Islet precursor cell (in vitro differentiated cells): ENCODE measurements around the gene NCMAP.
"Not testable (repeated sequence)": the region's sequence is repeated elsewhere in the genome, so short reads cannot be mapped to it uniquely, and the experiment has no call there.

Experiments
- DNase-seq: peaks from one replicate; pipeline ENCODE4 v3.0.0-alpha.2; 2018

Gene NCMAP

DNA sequence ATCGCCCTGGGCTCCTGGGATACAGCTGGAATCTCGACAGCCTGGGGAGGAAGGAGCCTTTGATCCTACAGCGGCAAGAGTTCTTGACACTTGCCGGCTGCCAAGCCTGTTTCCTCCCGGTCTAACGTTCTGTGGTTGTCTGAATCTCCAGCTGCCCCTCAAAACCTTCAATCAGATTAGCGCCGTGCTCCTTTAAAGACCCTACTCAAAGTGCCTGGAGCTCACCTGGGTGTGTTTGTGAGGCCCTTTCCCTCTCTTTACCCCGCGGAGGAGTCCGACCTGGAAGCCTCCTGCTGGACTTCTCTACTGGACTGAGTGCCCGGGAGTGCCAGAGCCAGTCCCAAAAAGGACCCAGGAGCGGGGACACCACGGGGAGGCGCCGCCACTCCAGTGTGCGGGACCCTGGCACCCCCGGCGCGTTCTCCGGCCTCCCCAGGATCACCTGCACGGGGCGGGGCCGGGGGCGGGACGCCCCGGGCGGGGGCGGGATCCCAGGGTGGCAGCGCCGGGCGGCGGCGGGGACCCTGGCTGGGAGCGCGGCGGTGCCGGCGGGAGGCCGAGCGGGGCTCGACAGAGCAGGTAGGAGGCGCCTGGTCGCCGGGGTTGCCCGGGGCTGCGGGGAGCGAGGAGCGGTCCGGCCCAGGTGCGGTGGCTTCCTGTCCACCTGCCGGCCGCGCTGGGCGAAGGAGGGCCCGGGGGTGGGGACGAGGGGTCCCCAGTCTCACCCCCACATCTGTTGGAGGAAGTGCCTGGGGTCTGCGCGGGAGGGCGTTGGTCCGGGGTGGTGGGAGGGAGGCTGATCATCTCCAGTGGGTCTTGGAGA, at the start of gene NCMAP:
NCMAP (plus strand) TSS at position 497 of the 823 bp plus-strand sequence. CDS start 39,344 bp downstream, outside the sequence.
- DNase-seq: peak; percentile 69

DNA sequence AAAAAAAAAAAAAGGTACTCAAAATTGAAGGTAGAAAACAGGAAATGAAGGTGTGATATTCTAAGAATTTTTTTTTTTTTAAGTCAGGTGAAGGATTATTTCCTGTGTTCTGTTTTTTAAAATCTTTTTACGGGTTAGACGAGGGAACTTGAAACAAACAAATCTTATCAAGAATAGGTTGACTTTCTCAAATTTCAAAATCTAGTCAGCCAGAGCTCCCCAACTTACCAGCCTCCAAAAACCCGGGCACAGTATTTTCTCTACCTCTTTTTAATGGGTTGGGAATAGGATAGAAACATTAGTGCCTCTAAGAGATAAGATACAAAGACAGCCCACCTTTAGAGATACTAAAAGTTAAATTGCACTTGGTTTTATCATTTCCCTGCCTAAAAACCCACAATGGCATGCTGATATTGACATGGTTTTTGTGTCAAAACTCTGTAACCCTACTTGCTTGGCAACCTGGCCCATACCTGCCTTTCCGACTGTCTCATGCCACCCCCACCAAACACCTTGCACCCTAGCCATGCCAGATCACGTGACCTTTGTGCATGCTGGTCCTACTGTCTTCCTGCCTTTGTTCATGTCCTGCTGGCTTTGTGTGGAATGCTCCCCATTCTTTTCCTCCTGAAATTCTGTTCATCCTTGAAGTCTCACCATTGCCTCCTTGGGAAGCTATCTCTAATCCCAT, 49.1 kb upstream of the NCMAP start:
- DNase-seq: no peak

DNA sequence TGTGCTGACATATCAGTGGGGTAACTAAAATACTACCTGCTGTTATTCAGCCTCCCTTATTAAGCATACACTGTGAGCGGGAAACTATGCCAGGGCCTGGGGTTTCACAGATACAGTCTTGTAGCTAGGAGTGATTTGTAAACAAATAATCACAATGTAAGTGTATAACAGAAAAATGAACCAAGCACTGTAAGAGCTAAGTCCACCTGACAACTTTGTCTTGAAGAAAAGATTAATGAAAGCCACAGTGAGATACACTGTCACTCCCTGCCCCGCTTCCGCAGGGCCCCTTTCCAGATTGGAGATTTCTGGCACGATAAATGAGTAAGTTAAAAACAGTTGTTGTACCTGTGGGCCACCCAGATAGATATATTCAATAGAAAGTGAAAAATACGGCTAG, 48.5 kb upstream of the NCMAP start:
- DNase-seq: no peak

DNA sequence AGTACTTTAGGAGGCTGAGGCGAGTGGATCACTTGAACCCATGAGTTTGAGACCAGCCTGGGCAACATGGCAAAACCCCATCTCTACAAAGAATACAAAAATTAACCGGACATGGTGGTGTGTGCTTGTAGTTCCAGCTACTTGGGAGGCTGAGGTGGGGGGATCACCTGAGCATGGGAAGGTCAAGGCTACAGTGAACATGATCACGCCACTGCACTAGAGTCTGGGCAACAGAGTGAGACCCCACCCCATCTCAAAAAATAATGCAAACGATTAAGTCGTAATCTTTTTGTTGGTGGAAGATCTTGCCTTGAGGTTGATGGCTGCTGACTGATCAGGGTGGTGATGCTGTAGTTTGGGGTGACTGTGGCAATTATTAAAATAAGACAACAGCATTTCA, 47.0 kb upstream of the NCMAP start:
- DNase-seq: no peak

- no peak for DNase-seq
Measured at GRCh38 chr1:24513706-24514105, 42.2 kb upstream of the NCMAP start.

DNA sequence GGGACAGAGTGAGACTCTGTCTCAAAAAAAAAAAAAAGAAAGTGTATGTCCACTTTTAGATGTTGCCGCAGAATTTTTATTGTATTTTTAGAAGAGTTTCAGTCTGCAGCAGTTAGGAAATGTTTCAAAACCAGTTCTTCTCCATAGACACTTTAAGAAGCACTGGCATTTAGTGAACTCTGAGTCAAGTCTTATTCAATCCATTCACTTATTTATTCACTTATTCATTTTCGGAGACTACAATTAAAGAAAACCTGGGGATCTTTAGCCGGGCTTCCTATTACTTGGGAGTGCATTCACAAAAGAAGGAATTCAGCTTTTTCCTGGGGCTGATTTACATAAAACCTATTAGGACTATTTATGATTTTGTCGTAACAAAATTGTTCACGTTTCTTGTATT, 40.9 kb upstream of the NCMAP start:
- no peak for DNase-seq

DNA sequence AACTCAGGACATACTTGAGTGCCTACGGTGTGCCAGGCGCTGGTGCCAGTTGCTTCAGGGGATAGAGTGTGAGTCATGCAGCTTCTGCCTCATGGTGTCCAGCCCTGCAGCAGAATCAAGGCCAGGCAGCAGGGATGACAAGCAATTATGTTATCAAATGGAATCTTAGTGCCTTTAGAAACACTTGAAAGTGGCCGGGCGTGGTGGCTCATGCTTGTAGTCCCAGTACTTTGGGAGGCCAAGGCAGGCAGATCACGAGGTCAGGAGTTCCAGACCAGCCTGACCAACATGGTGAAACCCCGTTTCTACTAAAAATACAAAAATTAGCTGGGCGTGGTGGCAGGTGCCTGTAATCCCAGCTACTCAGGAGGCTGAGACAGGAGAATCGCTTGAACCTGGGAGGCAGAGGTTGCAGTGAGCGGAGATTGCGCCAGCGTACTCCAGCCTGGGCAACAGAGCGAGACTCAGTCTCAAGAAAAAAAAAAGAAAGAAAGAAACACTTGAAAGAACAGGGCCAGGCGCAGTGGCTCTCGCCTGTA, 40.1 kb upstream of the NCMAP start:
- DNase-seq: peak; percentile 86

- DNase-seq: no peak
Measured at GRCh38 chr1:24516506-24516905, 39.4 kb upstream of the NCMAP start.

DNA sequence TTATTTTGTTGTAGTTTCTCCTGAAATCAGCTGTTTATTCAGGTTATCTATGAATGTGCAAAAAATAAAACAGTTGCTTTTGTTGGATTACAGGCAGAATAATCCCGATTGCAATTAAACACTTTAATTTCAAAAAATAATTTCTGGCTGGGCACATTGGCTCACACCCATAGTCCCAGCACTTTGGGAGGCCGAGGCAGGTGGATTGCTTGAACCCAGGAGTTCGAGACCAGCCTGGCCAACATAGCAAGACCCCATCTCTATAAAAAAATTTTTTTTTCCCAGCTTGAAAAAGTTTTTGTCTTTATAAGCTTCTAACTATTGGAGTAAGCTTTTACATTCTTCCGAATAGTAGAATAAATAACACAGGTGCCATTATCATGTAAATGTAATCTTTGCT, 38.0 kb upstream of the NCMAP start:
- no peak for DNase-seq

GRCh38 chr1:24520282-24520681, 35.6 kb upstream of the NCMAP start:
- not testable (repeated sequence) for DNase-seq

DNA sequence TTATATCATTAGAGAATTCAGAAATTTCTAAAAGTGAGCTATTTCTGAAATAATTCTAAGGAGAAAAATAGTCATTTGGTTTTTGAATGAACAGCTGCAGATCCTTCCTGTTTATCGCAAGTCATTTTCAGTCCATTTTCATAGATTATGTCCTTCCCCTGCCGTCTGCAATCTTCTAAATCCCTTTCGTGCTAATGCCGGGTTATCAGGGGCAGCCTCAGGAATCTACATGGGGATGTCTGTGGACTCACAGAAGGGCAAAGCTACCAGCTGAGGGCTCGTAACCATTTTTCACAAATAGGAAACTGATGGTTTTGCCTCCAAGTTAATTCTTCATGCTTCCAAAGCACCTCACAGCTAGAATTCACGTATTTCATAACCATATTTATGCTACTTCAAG, 30.3 kb upstream of the NCMAP start:
- DNase-seq: no peak

GRCh38 chr1:24526045-24526444, 29.8 kb upstream of the NCMAP start:
- no peak for DNase-seq

GRCh38 chr1:24526940-24527542, 28.8 kb upstream of the NCMAP start:
- no peak for DNase-seq

DNA sequence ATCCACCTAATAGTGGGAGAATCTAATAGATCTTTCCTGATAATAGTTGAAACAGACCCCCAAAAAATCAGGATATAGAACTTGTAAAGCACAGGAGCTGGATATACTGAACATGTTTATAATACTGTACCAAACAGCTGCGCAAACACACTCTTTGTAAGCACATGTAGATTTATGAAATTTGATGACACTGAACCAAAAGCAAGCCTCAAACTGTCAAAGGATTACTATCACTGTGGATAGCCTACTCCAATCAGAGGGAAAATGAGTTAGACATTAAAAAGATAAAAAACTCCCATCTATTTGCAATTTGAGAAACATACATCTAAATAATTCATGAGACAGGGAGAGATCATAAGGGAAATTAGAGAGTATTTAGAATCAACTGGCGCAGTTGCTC, 27.1 kb upstream of the NCMAP start:
- no peak for DNase-seq

DNA sequence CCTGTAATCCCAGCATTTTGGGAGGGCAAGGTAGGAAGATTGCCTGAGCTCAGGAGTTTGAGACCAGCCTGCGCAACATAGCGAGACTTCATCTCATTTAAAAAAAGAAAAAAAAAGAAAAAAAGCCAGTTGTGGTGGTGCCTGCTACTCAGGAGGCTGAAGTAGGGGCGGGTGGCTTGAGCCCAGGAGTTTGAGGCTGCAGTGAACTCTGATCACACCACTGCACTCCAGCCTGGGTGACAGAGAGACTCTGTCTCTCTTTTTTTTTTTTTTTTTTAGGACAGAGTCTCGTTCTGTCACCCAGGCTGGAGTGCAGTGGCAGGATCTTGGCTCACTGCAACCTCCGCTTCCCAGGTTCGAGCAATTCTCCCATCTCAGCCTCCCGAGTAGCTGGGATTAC, 26.6 kb upstream of the NCMAP start:
- not testable (repeated sequence) for DNase-seq

GRCh38 chr1:24535021-24535424, 20.9 kb upstream of the NCMAP start:
- DNase-seq: no peak

DNA sequence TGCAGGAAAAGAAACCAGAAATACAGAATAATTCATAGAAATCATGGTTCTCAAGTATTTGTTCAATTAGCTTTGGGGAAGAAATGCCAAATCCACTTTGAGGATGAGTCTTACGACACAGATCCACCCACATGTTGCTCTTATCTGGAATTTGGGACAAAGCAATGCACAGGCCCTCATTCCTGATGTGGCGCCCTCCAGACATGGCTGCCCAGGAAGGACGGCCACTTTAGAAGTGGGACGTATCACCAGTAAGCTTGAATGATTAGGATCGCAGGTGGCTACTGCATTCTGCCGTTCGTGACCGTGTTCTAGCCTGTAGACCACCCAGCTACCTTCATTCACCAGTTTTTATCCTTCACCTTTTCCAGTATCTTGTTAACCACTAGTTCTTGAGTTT, 20.1 kb upstream of the NCMAP start:
- no peak for DNase-seq

- DNase-seq: peak; percentile 67
Measured at GRCh38 chr1:24536391-24536840, 19.5 kb upstream of the NCMAP start.

DNA sequence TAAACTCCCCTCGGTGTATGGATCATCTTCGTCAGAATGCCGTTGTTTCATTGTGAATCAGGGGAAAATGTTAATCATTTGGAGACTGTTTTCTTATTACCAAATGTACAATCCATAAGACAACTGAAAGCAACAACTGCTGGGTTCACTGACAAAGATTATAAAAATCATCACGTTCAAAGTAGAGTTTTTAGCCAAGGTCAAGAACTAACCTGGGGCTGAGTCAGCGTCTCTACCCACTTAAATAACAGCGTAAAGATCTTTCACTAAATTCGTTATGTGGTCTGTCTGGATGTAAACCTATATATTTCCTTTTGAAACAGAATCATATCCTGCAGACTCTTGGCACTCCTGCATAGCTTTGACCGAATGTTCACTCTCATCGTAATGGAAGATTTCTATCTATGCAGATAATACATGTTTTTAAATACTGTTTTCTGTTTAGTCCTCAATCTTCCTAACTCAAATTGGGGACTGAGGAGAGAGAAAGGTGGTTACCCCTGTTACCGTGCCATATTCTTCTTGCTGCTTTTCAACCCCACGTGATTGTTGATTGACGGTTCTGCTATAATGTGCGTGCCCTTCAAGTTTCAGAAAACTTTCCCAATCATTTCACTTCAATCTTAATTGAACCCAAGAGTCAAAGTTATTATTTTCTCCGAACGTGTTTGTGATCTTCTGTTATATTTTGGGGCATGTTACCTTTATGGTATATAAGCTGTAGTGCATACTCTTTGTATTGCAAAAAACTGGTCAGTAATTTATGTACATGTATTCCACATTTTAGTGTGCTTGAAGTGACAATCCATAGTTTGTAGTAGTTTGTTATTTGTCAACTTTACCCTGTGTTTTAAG, 15.6 kb upstream of the NCMAP start:
- DNase-seq: no peak

DNA sequence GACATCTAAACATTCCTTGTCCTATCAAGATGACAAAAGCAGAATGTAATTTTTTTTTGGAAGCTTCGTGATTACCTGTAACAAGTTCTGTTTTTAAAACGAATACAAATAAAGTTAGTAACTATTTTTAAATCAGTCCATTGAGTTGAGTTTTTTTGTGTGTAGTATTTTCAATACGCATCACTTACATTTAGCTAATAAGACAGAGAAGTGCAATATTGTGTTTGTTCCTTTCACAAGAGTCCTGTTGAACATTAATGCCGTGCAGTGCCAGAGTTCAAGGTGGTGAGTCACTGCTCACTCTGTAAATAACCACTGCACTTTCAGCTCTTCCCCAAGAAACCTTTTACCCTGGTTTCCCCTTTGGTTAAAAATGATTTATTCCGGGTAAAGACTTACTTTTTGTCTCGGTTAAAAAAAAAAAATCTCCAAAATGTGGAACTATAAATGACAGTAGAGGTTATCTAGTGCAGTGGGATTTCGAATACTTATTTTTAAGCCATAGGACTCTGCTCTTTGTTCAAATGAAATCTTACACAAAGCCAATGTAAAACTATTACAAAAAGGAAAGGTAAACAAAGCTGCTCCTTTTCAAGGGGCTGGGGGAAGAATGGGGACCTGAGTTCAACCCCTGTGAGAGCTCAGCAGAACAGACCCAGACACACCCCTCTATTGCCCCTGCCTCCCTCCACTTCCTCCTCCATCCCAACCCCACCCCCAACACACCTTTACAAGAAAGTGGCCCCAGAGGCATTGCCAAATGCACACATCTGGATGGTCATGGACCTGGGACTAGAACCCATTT, 14.8 kb upstream of the NCMAP start:
- peak; percentile 65 for DNase-seq

DNA sequence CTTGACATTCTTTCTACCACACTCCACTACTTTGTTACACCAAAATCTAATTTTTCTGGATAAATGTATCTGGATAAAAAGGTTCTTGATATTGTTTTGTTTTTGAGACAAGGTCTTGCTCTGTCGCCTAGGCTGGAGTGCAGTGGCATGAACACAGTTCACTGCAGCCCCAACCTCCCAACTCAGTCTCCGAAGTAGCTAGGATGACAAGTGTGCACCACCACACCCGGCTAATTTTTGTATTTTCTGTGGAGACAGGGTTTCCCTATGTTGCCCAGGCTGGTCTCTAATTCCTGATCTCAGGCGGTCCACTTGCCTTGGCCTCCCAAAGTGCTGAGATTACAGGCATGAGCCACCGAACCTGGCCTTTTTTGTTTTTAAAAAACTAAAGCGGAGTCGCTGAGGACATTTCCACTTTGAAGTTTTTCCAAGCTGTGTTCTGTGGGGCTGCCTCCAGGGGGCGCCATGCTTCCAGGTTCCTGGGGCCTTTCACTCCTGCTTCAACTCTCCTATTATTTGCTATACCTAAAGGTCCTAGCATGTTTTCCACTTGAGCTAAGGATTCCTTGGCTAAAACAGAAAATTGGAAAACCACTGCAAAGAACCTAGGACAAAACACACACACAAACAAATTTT, 14.1 kb upstream of the NCMAP start:
- no peak for DNase-seq
